Middle frontal gyrus (tissue), 1 donor: ENCODE measurements around the gene DYNAP.

ENCODE experiments used
- DNase-seq: peaks from one replicate; pipeline ENCODE4 v3.0.0-alpha.2; 2015; ENCODE audit warnings: low spot score; ENCODE audit errors: extremely low spot score

Gene DYNAP

DNA sequence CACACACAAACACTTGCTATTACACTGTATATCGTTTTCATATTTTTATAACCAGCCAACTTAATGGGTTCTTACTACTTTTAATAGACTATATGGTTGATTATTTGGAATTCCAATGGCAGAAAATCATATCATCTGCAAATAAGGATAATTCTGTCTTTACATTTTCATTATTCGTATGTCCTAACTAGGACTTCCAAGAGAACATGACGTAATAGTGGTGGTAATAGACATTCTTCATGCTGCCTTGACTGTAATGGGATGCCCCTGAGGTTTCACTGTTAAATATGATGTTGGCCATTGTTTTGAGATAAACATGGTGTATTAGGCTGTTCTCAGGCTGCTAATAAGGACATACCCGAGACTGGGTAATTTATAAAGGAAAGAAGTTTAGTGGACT lies 45.2 kb downstream of the DYNAP start:
- no peak for DNase-seq

DNA sequence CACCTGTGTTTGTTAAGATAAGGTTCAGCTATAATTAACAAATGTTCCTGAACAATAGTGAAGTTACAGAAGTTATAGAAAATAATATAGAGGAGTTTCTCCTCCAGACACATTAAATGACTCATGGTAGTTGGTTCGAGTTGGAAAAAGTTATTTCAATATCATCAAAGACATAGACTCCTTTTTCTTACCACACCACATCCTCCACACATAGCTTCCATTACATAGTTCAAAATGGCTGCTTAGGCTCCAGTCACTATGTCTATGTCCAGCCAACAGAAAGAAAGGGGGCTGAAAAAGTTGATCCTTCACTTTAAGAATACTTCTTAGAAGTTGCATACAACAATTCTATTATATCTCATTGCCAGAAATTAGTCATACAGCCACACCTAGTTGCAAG lies 50.7 kb downstream of the DYNAP start:
- DNase-seq = no peak

DNA sequence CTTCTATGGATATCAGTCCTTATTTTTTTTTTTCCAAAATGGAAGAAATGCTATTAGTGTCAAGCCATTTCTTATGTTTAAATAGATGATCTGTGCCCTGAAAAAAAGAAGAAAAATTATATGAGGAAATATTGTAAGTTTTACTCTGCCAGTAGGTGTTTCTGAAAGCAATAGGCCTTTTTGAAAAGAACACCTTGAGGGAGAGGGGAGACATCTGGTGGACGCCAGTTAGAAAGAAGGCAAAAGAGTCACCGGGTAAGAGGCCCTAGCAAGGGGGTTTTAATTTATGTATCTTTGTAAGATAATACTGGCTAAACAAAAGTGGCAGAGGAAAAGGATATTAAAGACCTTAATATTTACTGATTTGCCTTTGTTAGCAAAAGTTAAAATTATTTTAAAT lies 56.1 kb downstream of the DYNAP start:
- DNase-seq = no peak
